ENCODE measurements around the gene KCNJ5. TPM values are rescaled to one million over a fixed set of nuclear protein-coding genes. Genes with fewer than 3 reads are reported as not detected.

The KCNJ5 gene
- total RNA-seq, 2 donors from 2014 or later, result 0.60 to 1.1 TPM

DNA sequence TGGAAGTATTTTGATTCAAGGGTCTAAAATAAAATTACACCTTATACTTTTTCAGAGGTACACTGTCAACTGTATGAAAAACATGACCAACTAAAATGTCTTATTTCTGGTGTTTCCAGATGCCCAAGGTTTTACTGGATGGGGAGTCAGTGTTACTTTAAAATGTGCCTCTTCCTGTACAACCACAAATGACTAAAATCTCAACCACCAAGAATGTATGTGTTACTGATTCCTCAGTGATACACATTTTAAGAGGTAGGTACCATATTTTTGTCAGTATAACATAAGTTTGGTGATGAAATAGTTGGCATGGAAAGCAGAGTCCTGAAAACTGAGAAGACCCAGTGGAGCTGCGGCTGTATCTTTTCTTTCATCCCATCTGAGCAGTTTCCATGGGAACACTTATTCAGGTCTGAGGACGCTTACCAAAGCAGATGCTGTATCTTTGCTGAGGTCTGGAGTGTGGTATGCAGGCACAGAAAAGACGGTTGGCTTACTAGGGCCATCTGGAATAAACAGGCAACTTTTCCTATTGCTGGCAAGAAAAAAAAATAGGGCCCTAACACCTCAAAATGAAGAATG, 72.7 kb downstream of the KCNJ5 start:
- no peak overlapping the region for H3K9ac ChIP-seq (ENCODE audit: extremely low read depth, low read length, poor library complexity, severe bottlenecking)
- DNase-seq, result no peak
- no peaks in the 10 kb centered on the region for H3K9me3 Mint-ChIP-seq
- no peaks in the 10 kb centered on the region for H3K9me3 ChIP-seq (ENCODE audit: control insufficient read depth, low read length)
- H3K4me1 ChIP-seq (ENCODE audit: control insufficient read depth, insufficient read depth, low read length), result no peaks in the 10 kb centered on the region
- H3K4me3 Mint-ChIP-seq, result no peak overlapping the region
- WGBS, 2 experiments (ENCODE audit: insufficient coverage in 1 of 2, insufficient read length in 1 of 2), result 88 to 90% methylated on average over 3 of the region's 3 CpGs
- TF ChIP-seq, protein P1, sequence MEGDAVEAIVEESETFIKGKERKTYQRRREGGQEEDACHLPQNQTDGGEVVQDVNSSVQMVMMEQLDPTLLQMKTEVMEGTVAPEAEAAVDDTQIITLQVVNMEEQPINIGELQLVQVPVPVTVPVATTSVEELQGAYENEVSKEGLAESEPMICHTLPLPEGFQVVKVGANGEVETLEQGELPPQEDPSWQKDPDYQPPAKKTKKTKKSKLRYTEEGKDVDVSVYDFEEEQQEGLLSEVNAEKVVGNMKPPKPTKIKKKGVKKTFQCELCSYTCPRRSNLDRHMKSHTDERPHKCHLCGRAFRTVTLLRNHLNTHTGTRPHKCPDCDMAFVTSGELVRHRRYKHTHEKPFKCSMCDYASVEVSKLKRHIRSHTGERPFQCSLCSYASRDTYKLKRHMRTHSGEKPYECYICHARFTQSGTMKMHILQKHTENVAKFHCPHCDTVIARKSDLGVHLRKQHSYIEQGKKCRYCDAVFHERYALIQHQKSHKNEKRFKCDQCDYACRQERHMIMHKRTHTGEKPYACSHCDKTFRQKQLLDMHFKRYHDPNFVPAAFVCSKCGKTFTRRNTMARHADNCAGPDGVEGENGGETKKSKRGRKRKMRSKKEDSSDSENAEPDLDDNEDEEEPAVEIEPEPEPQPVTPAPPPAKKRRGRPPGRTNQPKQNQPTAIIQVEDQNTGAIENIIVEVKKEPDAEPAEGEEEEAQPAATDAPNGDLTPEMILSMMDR (conservative IDR thresholded peaks at IDR 0.05), result no peak
- peaks cover 13% of the 10 kb centered on the region for H3K4me1 Mint-ChIP-seq
- H3K4me3 ChIP-seq (ENCODE audit: low read length), result no peak overlapping the region
- H3K27ac Mint-ChIP-seq, result no peak overlapping the region
- no peaks in the 10 kb centered on the region for H3K27me3 ChIP-seq (ENCODE audit: control insufficient read depth, insufficient read depth, low read length, poor library complexity, severe bottlenecking)
- peaks cover 5% of the 10 kb centered on the region for H3K36me3 Mint-ChIP-seq (ENCODE audit: low read depth)
- H3K27me3 Mint-ChIP-seq (ENCODE audit: insufficient read depth), result no peaks in the 10 kb centered on the region
- peaks cover 5% of the 10 kb centered on the region for H3K36me3 ChIP-seq (ENCODE audit: control insufficient read depth, insufficient read depth, low read length)
- H3K27ac ChIP-seq (ENCODE audit: low read depth, low read length), result no peak overlapping the region

DNA sequence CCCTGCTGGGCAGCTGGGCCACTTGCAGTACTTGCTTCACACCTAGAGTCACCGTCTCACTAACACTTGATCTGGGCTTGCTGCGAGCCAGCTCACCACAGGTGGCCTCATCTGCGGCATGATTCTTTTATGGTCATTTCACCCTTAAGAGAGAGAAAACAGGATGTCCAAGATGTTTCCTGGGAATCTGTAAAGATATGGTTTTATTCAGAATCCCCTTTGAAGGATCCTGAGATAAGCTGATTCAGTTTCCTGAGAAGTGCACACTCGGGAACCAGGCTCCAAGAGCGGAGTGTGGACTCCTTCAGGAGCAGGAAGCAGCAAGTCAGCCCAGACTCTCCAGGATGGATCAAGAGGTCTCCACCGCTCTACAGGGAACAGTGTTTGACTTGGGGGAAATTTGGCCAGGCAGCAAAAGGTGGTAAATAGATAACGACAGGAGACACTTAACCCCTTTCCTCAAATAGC, 73.3 kb downstream of the KCNJ5 start:
- no peaks in the 10 kb centered on the region for H3K27me3 Mint-ChIP-seq (ENCODE audit: insufficient read depth)
- no peak overlapping the region for H3K4me3 Mint-ChIP-seq
- peaks cover 11% of the 10 kb centered on the region for H3K36me3 Mint-ChIP-seq (ENCODE audit: low read depth)
- TF ChIP-seq, protein P1 (conservative IDR thresholded peaks at IDR 0.05), result no peak
- Histone ChIP-seq H3K27ac (ENCODE audit: low read depth, low read length) (no peak overlapping the region), H3K27me3 (ENCODE audit: control insufficient read depth, insufficient read depth, low read length, poor library complexity, severe bottlenecking) (no peaks in the 10 kb centered on the region), H3K9ac (ENCODE audit: extremely low read depth, low read length, poor library complexity, severe bottlenecking) (no peak overlapping the region), H3K36me3 (ENCODE audit: control insufficient read depth, insufficient read depth, low read length) (peaks cover 9% of the 10 kb centered on the region), H3K9me3 (ENCODE audit: control insufficient read depth, low read length) (no peaks in the 10 kb centered on the region), H3K4me3 (ENCODE audit: low read length) (no peak overlapping the region), H3K4me1 (ENCODE audit: control insufficient read depth, insufficient read depth, low read length) (no peaks in the 10 kb centered on the region)
- H3K9me3 Mint-ChIP-seq, result no peaks in the 10 kb centered on the region
- peaks cover 13% of the 10 kb centered on the region for H3K4me1 Mint-ChIP-seq
- peak; percentile 69 for DNase-seq
- 76 to 82% methylated on average over 6 to 7 of the region's 7 CpGs for WGBS, 2 experiments (ENCODE audit: insufficient coverage in 1 of 2, insufficient read length in 1 of 2)
- H3K27ac Mint-ChIP-seq, result peak overlapping the region; percentile 1

DNA sequence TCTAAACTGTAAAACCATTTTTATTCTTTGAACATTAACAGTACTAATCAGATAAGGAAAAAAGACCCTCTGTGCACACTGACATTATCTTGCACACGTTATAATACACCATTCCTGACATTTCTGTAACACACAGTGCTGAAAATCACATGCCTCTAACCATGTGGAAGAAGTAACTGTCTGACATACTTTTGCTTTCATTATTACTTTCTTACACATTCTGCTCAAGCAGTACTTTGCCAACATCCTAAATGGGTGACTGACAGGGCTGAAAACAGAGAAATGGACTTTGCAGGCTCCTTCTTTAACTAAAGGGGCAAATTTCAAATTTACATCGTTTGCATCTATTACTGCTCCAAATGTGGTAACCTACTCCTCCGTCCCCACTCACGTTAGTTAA, 74.3 kb downstream of the KCNJ5 start:
- Mint-ChIP-seq H3K9me3 (no peaks in the 10 kb centered on the region), H3K36me3 (ENCODE audit: low read depth) (peaks cover 21% of the 10 kb centered on the region), H3K27me3 (ENCODE audit: insufficient read depth) (no peaks in the 10 kb centered on the region), H3K27ac (no peak overlapping the region), H3K4me1 (peaks cover 13% of the 10 kb centered on the region), H3K4me3 (no peak overlapping the region)
- Histone ChIP-seq H3K4me3 (ENCODE audit: low read length) (no peak overlapping the region), H3K4me1 (ENCODE audit: control insufficient read depth, insufficient read depth, low read length) (no peaks in the 10 kb centered on the region), H3K27ac (ENCODE audit: low read depth, low read length) (no peak overlapping the region), H3K36me3 (ENCODE audit: control insufficient read depth, insufficient read depth, low read length) (peaks cover 18% of the 10 kb centered on the region), H3K27me3 (ENCODE audit: control insufficient read depth, insufficient read depth, low read length, poor library complexity, severe bottlenecking) (no peaks in the 10 kb centered on the region), H3K9ac (ENCODE audit: extremely low read depth, low read length, poor library complexity, severe bottlenecking) (no peak overlapping the region), H3K9me3 (ENCODE audit: control insufficient read depth, low read length) (no peaks in the 10 kb centered on the region)
- WGBS, 2 experiments (ENCODE audit: insufficient coverage in 1 of 2, insufficient read length in 1 of 2), result 58 to 67% methylated on average over 3 to 4 of the region's 4 CpGs
- DNase-seq, result no peak
- TF ChIP-seq, protein P1 (conservative IDR thresholded peaks at IDR 0.05), result no peak
